Gastrocnemius medialis (tissue), 4 donors: ENCODE results near the gene ANKRD33B.

Experiments
- CTCF ChIP-seq, 5 experiments: fragments of 450-650 bp in 3 of 5; fragments of 200-600 bp in 2 of 5; sonication (generic) in 2 of 5; IDR thresholded peaks in 4 of 5; conservative IDR thresholded peaks in 1 of 5; 1 replicate in 4 of 5; 2 replicates in 1 of 5; pipeline ENCODE4 v1.5.1; 2016 to 2019; ENCODE audit warnings: antibody characterized with exemption in 5 of 5, mild to moderate bottlenecking in 3 of 5, moderate library complexity in 3 of 5
- POLR2A ChIP-seq, 2 donors: fragments of 450-650 bp; IDR thresholded peaks; one replicate each; pipeline ENCODE4 v1.6.1; 2017; ENCODE audit warnings: antibody characterized with exemption in 2 of 2, mild to moderate bottlenecking in 2 of 2, moderate library complexity in 2 of 2

GRCh38 chr5:10567121-10567591, 3.3 kb downstream of the ANKRD33B start:
- no peak for TF ChIP-seq POLR2A (IDR thresholded peaks at IDR 0.05)
- no peak for TF ChIP-seq CTCF (IDR thresholded peaks at IDR 0.05 in 4 of 5, conservative IDR thresholded peaks at IDR 0.05 in 1 of 5)
